CD4-positive, alpha-beta T cell treated with Interleukin-15 for 1 hour (primary cell): Measurements from ENCODE around the gene ZBTB45.
"Not testable (repeated sequence)": the region's sequence is repeated elsewhere in the genome, so short reads cannot be mapped to it uniquely, and the experiment has no call there.

ENCODE experiments used
- DNase-seq: peaks from one replicate; pipeline ENCODE4 v3.0.0-alpha.2; 2020

The ZBTB45 gene

DNA sequence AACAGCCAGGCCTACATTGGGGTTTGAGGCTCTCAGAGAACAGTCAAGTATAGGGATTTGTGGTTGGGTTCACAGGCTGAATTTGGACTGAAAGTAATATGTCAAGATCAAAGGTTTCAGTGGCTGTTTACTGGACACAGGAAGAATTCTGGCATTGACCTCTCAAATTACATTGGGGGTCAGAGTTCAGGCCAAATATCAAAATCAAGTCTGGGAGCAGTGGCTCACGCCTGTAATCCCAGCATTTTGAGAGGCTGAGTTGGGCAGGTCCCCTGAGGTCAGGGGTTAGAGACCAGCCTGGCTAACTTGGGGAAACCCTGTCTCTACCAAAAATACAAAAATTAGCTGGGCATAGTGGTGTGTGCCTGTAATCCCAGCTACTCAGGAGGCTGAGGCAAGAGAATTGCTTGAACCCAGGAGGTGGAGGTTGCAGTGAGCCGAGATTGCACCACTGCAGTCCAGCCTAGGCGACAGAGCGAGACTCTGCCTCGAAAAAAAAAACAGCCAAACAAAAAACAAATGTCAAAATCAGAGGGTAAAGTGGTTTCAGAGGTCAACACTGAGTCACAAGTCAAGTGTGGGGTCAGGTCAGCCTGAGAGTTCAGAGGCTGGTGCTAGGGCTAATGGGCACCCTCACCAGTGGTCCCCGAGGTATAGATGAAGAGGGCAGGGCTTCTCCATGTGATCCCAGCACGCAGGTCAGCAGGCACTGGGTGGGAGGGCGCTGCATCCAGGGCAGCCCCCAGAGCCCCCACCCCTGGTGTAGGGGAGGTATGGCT lies 9.3 kb downstream of the ZBTB45 start:
- no peak for DNase-seq

- no peak for DNase-seq
These were observed 9.9 kb downstream of the ZBTB45 start for GRCh38 chr19:58509731-58510083.

DNA sequence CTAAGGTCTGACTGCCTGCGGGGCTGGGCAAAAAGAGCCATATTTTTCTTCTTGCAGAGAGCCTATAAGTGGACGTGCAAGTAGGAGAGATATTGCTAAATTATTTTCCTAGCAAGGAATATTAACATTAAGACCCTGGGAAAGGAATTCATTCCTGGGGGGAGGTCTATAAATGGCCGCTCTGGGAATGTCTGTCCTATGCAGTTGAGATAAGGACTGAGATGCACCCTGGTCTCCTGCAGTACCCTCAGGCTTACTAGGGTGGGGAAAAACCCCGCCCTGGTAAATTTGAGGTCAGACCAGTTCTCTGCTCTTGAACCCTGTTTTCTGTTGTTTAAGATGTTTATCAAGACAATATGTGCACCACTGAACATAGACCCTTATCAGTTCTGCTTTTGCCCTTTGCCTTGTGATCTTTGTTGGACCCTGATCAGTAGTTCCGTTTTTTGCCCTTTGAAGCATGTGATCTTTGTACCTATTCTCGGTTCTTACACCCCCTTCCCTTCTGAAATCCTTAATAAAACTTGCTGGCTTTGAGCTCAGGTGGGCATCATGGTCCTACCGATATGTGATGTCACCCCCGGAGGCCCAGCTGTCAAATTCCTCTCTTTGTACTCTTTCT lies 11.9 kb downstream of the ZBTB45 start:
- DNase-seq, result not testable (repeated sequence)

DNA sequence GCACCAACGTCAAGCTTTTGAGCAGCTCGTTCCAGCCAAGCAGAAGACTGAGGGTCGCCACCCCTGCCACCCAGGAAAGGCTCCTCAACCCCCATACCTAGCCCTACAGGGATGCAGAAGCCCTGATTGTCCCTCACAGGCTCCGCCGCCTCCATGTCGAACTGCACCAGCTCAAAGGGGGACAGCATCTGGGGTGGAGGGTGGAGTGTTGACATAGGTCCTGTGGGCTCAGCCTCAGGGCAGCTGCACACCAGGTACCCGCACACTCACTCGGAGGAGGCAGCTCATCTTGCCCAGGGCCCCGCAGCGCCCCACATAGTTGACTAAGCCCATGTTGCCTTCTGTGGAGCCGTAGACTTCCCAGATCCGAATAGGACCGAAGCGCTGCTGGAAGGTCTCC lies 19.4 kb downstream of the ZBTB45 start:
- DNase-seq, result no peak

DNA sequence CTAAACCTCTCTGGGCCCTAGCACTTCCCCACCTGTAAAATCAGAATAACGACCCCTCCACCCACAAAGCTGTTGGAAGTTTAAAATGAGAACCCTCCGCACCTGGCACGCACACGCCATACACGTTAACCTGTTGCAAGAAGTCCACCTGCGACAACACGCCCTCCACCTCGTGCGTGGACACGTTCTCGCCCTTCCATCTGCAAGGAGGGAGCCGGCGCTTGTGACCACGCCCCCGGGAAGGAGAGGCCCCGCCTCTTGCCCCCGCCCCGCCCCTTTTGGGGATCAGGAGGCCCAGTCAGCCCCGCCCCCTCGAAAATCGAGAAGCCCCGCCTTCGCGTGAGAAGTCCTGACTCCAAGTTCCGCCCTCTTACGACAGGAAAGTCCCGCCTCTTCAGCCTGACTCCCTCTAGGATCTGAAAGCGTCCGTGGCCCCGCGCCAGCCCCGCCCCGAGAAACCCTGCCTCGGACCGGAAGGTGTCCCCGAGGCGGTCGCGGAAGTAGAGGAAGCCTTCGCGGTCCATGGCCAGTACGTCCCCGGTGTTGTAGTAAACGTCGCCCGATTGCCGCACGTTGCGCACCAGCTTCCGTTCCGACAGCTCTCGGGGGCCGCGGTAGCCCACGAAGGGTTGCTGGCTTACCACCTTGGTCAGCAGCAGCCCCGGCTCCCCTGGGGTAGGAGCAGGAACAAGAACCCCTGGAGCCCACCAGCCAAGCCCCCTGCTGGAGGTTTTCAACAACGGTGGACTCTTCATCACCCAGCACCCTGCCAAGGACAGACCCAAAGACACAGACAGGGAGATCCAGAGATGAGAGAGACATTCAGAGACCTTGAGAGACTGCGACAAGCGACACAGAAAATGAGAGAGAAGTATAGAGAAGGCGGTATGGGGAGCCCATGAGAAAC lies 20.3 kb downstream of the ZBTB45 start:
- peak; percentile 98 for DNase-seq

DNA sequence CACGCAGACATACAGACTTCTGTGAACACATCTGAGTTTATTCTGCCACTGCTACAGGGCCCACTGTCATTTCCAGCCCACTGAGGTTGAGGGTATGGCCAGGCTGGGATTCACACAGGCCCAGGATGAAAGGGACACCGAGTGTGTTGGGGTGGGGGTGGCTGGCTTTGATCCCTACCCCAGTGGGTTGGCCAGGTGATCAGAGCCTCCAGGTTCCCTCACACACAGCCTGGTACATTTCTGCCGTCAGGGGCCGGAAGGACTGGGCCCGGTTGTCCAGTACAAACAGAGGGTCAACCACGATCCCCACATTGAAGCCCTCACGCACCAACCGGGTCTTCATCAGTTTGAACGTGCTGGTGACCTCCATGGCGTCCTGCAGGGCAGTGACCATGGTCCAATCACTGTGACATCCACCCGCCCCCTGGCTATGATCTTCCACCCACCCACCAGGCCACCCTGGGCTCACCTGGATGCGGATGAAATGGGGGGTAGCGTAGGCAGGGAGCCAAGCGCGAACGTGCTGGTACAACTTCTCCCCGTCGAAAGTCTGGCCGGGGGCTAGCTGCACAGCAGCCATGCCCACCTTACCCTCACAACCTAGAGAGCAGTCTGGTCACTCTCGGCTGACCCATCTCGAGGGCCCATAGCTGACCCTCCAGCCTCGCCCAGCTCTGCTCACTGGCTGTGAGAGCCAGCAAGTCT lies 21.1 kb downstream of the ZBTB45 start:
- DNase-seq, result no peak

GRCh38 chr19:58497634-58498170 lies 21.9 kb downstream of the ZBTB45 start:
- DNase-seq, result no peak

- no peak for DNase-seq
These were observed 27.3 kb downstream of the ZBTB45 start for GRCh38 chr19:58492265-58492664.

DNA sequence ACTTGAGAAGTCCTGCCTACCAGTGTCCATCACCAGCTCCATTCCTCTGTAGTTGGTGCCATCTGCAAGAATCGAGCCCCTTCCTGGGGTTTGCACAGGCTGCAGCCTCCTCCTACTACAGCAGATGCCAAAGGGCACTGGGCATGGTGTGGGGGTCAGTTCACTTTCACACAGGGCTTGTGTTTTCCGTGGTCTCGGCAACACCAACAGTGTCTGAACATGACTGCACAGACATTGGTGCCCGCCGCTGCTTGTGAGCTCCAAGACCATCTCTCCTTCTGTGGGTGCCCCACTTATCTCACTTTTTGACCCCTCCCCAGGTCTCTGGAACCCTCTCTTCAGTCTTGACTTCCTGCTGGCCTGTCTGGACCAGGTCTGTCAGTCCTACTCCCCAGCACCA lies 28.2 kb downstream of the ZBTB45 start:
- DNase-seq, result no peak

DNA sequence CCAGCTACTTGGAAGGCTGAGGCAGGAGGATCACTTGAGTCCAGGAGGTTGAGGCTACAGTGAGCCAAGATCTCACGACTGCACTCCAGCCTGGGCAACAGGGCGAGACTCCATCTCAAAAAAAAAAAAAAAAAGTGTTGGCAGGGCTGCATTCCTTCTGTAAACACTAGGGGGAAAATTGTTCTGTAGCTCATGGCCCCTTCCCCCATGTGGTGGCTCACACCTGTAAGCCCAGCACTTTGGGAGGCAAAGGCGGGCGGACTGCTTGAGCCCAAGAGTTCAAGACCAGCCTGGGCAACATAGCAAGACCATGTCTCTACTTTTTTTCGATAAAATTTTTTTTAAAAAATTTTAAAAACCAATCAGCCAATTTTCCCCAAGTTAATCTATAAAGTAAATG lies 35.3 kb downstream of the ZBTB45 start:
- DNase-seq, result not testable (repeated sequence)

DNA sequence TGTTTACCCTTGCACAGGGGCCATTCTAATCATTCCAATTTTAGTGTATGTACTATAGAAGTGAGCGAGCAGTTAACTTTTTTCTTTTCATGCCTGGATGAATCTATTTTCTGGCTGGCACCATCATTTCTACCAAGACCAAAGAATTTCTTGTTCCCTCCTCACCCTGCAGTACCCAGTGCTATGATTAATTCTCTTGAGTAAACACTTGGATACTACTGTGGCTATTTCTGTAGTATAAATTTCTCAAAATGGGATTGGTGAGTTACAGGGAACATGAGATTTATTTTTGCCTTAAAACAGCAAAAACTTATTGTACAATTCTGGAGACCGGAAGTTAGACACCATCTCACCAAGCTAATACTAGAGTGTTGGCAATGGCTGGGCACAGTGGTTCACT lies 35.8 kb downstream of the ZBTB45 start:
- no peak for DNase-seq

DNA sequence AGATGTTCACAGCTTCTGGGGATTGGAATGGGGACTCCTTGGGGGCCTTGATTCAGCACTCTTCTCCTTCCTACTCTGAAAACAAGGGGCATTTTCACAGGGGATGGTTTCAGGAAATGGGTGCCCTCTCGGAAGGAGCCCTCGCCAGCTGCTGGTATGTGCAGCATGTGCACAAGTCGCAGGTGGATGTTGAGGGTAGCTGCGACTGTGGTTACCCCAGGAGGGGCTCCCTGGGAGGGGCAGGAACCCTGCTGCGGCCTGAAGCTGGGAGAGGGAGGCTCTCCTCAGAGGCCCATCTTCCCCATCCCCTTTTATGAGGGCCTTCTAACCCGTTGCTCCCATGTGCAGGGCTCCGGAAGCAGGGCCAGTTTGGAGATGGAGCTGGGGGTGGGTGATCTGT lies 37.2 kb downstream of the ZBTB45 start:
- DNase-seq, result no peak

- no peak for DNase-seq
These were observed 38.8 kb downstream of the ZBTB45 start for GRCh38 chr19:58480831-58481230.

DNA sequence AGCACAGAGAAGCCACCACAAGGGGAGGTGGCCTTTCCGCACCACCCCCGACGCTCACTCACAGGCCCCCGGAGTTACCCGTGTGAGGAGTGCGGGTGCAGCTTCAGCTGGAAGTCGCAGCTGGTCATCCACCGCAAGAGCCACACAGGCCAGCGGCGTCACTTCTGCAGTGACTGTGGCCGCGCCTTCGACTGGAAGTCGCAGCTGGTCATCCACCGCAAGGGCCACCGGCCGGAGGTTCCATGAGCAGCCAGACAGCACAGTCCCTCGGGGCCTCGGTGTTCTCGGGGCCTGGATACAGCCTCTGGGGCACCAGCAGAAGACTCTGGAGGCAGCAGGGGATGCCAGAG lies 39.2 kb downstream of the ZBTB45 start:
- DNase-seq, result no peak

GRCh38 chr19:58479736-58480480 lies 39.7 kb downstream of the ZBTB45 start:
- no peak for DNase-seq

- no peak for DNase-seq
These were observed 40.3 kb downstream of the ZBTB45 start for GRCh38 chr19:58479303-58479702.

GRCh38 chr19:58477871-58478270 lies 41.7 kb downstream of the ZBTB45 start:
- DNase-seq, result no peak

- DNase-seq, result no peak
These were observed 42.5 kb downstream of the ZBTB45 start for GRCh38 chr19:58477130-58477529.

- no peak for DNase-seq
These were observed 43.1 kb downstream of the ZBTB45 start for GRCh38 chr19:58476498-58477015.

DNA sequence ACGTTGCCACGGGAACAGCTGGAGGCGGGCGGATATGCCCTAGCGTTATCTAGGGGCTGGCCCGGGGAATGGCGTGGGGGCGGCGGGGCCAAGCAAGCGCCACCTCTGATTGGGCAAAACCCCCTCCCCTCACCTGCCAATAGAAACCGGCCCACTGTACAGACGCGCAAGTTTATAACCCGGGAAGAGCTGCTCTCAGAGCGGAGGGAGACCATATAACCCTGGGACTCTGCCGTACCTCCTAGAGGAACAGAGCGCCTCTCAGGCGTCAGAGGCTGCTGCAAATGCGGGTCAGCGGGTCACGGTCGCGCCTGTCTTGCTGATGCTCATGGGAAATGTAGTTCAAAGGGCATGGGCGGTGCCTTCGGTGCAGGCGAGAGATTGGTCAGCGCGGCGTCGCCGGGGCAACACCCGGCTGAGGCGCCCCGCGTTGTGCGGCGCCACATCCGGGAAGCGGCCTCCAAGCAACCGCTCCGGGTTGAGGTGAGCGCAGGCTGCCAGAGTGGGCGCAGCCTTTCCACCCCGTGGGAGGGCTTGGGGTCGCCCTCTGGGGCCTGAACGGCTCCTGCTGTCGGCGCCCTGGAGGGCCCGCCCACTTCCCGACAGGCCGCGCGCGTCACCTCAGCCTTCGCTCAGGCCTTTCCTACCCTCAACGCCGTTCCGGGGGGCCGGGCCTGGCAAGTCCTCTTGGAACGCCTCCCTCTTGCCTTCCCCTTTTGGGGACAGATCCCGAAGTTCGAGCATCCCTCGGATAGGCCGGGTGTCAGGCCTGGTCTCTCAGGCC lies 43.7 kb downstream of the ZBTB45 start, which contains the start of gene ZNF446:
Gene ZNF446 (plus strand): TSS at position 639 of the 784 bp plus-strand sequence. CDS start 867 bp downstream, outside the sequence.
- DNase-seq, result peak; percentile 96
